GM10847 (cell line): ENCODE data around the gene CHMP1A.

ENCODE experiments used
- POLR2A ChIP-seq: IDR thresholded peaks from 2 replicates; pipeline ENCODE4 v1.6.1; 2011; ENCODE audit not compliant: insufficient read length; ENCODE audit errors: extremely low read depth

The CHMP1A gene

GRCh38 chr16:89642574-89642973 lies 14.9 kb downstream of the CHMP1A start:
- no peak for TF ChIP-seq POLR2A

GRCh38 chr16:89641458-89642119 lies 15.9 kb downstream of the CHMP1A start:
- no peak for TF ChIP-seq POLR2A

DNA sequence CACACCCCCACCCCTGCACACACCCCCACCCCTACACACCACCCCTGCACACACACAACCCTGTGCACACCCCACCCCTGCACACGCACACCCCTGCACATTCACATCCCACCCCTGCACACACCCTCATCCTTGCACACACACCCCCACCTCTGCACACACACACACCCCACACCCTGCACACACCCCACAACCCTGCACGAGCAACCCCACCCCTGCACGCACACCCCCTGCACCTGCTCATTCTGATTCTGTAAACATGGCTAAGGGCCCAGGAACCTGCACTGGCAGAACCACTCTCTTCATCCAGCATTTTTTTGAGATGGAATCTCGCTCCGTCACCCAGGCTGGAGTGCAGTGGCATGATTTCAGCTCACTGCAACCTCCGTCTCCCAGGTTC lies 18.1 kb downstream of the CHMP1A start:
- TF ChIP-seq POLR2A = no peak

GRCh38 chr16:89638455-89638854 lies 19.1 kb downstream of the CHMP1A start:
- no peak for TF ChIP-seq POLR2A

GRCh38 chr16:89637379-89637778 lies 20.1 kb downstream of the CHMP1A start:
- no peak for TF ChIP-seq POLR2A

DNA sequence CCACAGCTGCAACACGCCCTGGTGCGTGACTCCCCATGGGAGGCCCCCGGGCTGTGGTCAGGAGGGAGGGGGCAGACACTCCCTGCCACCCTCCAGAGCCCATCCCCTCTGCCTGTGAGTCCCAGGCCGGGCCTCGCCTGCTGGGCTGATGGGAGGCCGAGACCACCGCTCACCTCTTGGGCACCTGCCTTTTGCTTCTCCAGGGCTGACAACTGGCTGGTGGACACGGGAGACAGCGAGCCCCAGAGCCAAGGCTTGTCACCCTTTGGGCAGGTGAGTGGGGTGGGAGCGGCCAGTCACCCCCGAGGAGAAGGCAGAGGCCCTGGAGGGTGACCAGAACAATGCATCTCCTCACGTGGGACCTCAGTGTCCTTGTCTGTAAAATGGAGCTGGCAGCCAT lies 20.8 kb downstream of the CHMP1A start:
- TF ChIP-seq POLR2A = no peak

DNA sequence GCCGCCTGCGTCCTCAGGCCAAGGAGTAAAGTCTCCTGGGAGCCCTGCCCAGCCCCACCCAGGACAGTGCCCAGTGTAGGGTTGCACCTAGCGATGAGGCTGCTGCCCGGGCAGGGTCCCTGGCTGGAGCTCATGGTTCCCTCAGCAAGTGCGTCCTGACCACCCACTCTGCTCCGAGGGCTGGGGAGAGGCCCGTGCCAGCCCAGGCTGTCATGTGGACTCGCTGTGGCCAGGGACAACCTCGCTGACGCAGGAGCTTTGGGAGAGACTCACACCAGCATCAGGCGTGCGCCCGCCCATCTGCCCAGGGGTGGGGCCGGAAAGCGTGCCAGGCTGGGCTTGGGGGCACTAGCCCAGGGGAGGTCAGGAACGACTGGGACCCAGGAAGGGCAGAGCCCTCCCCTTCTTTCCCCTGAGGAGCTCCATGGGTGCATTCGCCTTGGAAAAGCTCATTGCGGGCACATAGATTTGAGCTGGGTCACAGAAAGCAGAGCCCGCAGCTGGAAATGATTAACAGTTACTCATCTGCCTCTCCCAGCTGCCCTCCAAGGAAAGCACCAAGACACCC lies 24.4 kb downstream of the CHMP1A start:
- TF ChIP-seq POLR2A = no peak

- TF ChIP-seq POLR2A = no peak
Observed at GRCh38 chr16:89629827-89630610, 27.5 kb downstream of the CHMP1A start.

DNA sequence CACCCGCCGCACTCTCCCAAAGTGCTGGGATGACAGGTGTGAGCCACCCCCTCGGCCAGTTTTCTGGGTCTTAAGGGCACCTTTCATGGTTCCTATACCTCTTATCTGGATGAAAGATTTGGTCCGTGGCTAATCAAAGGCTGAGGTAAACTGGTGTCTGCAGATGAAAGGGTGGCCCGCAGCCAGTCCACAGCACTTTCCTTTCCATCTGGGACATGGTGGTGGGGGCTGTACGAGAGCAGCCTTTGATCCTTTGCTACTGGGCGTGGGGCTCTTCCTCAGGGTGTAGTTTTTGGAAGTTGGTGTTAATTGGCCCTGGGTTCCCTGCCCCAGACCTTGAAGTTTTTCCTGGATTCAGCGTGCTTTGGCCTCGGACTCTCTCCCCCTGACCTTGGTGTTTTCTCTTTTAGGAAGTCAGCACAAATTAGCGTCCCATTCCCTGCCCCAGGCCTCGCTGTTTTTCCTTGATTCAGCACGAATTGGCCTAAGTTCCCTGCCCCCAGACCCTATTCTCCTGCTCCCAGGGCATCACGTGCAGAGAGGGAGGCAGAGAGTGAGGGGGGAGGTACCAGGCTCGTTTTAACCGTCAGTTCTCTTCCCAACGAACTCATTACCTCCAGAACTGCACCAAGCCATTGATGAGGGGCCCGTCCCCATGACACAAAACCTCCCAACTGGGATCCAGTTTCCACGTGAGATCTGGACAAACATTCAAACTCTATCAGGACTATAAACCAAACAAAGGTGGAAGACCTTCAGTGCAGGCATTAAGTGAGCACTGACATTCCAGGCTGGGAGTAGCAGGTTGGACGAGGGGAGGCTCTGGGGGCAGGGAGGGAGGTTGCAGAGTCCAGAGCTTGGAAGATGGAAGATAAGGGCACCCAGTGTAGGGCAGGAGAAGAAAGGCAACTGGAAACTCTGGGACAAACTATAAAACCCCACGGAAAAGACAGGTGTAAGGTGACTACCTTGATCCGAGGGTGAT lies 32.4 kb downstream of the CHMP1A start:
- no peak for TF ChIP-seq POLR2A

DNA sequence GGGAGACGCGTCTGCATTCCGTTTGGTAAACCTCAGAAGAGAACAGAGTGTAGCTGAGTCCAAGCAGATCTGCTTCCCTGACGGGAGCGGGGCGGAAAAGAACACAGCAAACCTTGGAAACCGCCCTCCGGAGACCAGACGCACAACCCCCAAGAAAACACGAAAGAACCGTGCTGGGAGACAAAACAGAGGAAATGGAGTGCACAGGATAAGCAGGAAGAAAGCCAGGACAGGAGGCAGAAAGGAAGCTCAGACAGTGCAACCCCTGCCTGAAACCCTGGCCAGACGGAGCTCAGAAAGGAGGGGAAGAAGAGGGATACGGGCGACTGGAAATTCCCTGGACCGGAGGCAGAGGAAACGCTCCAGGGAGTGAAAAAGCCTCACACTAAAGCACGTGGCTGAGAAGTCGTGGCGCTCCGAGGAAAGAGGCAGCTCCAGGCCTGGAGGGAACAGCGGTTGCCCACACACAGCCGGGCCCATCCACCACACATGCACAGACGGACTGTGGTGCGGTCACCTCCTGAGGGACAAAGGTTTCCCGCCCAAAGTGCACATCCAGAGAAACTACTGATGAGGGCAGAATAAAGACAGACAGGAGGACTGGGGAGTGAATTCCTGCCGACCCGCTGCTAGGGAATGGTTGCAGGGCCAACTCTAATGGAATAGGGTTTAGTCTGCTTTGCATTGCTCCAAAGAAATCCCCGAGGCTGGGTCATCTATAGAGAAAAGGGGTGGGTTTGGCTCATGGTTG lies 33.8 kb downstream of the CHMP1A start:
- TF ChIP-seq POLR2A = no peak

DNA sequence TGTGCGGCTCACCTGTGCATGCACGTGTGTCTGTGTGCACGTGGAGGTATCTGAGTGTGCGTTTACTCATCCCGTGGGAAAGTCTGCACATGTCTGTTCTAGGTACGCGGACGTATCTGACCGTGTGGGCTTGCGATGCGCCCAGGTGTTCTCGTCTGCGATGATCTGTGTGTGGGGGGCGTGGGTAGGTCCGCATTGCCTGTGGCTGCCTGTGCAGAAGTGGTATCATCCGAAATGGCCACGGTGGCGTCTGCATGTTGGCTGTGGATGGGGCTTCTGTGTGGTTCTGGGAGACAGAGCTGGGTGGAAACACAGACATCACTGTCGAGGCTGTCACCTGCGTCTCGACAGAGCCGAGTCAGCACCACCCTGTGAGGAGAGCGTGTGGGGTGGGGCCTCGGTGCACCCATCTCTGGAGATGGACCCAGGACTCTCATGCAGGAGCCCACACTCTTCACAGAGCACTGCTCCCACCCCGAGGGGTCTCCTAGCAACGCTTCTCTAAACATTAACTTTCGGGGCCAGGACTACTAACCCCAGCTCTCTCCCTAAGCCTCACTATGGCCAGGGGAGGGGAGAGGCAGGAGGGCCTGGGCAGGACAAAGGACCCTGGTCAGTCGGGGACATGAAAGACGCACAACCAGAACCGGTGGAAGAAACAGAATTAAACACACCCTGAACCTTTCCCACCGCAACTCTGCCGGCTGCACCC lies 35.7 kb downstream of the CHMP1A start:
- TF ChIP-seq POLR2A = no peak

DNA sequence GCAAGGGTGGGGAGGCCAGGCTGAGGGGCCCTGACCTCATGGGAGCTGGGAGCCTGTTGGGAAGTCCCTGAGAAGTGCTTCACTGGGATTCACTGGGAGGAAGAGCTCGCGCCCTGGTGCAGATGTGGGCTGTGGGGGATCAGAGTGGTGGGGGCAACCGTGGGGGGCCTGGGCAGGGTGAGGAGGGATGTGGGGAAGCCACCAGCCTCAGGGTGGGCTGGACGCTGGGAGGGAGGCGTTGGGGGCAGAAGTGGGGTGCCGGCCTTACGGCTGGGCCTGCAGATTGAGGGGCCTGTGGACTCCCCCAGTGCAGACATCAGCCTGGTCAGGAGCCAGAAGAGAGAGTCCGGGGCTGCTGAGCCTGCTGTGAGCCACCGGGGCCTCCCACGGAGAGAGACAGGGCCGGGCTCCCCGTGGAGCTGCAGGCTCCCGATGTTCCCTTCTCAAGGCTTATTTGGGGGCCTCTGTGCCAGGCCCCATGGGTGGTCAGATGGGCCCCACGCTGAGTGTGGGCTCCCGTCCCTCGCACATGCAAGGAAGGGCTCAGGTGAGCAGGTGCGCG lies 36.3 kb downstream of the CHMP1A start:
- TF ChIP-seq POLR2A = no peak

GRCh38 chr16:89620406-89620841 lies 37.1 kb downstream of the CHMP1A start:
- no peak for TF ChIP-seq POLR2A

GRCh38 chr16:89619840-89620239 lies 37.7 kb downstream of the CHMP1A start:
- no peak for TF ChIP-seq POLR2A
